Measurements from ENCODE around the gene NAALADL2.

DNA sequence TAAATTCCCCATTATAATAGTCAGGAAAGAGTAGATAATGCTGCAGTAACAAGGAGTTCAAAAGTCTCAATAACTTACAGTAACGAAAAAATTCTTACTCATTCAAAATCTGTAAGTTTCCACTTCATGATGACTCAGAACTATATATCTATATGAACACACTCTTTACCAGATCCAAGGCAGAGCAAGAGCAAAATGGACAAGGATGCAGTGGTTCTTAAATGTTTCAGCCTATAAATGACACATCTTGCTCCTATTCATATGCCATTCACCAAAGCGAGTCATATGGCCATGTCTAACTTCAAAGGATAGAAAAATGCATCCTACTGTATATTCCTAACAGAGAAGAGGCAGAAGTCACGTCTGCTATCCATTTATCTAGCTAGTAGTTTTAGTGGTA is 787.7 kb downstream of the NAALADL2 start:
- TF ChIP-seq POLR2A (IDR thresholded peaks at IDR 0.05), result no peak
- TF ChIP-seq, protein P1, sequence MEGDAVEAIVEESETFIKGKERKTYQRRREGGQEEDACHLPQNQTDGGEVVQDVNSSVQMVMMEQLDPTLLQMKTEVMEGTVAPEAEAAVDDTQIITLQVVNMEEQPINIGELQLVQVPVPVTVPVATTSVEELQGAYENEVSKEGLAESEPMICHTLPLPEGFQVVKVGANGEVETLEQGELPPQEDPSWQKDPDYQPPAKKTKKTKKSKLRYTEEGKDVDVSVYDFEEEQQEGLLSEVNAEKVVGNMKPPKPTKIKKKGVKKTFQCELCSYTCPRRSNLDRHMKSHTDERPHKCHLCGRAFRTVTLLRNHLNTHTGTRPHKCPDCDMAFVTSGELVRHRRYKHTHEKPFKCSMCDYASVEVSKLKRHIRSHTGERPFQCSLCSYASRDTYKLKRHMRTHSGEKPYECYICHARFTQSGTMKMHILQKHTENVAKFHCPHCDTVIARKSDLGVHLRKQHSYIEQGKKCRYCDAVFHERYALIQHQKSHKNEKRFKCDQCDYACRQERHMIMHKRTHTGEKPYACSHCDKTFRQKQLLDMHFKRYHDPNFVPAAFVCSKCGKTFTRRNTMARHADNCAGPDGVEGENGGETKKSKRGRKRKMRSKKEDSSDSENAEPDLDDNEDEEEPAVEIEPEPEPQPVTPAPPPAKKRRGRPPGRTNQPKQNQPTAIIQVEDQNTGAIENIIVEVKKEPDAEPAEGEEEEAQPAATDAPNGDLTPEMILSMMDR (IDR thresholded peaks at IDR 0.05), result no peak
